ENCODE data around the gene KDM3B. TPM values are rescaled to one million over a fixed set of nuclear protein-coding genes. Genes with fewer than 3 reads are reported as not detected.
"Not testable (repeated sequence)": the region's sequence is repeated elsewhere in the genome, so short reads cannot be mapped to it uniquely, and the experiment has no call there.

KDM3B gene
- total RNA-seq, 2 donors from 2014 or later, result 50.1 to 86.2 TPM

DNA sequence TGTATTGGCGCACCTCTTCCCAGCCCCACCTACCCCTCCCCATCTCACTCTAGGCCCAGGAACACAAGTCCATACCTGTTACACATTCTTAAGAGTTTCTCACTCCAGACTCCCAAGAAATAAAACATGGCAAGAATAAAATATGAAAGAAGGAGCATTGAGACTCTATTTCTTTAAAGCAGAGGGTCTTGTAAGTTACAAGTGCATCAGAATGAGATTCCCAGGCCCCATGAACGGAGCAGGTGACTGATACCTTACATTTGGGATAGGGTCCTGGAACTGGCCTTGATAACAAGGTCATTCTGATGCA lies 118.5 kb downstream of the KDM3B start:
- H3K27ac ChIP-seq, result no peak overlapping the region
- H3K9me3 ChIP-seq, result no peaks in the 10 kb centered on the region

DNA sequence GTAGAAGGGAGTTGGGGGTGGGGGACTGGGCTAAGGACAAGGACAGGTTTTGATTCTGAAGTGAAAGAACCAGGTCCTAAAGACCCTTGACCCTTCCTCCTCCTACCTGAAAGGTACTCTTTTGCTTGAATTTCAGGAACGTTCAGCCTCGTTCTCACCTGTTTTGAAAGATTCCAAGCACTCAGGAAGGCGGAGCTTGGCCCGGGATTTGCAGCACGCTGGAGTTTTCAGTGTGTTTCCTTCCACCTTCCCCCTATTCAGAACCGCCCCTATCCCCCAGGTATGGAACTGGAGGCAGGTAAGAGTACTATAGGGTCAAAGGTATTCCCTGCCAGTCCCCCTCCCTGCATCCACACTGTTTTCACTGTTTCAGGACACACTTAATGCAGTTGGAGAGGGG lies 119.9 kb downstream of the KDM3B start:
- Histone ChIP-seq H3K9me3 (no peaks in the 10 kb centered on the region), H3K36me3 (peaks cover 4% of the 10 kb centered on the region), H3K4me3 (no peak overlapping the region), H3K27ac (no peak overlapping the region), H3K27me3 (replicated peaks; ENCODE audit: insufficient read depth) (no peaks in the 10 kb centered on the region), H3K4me1 (ENCODE audit: control insufficient read depth in 1 of 2, low read depth in 2 of 2) (peaks cover under 1 to 15% of the 10 kb centered on the region in 2 donors)
- DNase-seq (ENCODE audit: low spot score), result no peak
- TF ChIP-seq CTCF (IDR thresholded peaks at IDR 0.05), result no peak
- ATAC-seq (ENCODE audit: insufficient number of reproducible peaks, low FRiP score, low read depth), result no peak

More for the DNA sequence above, 118.5 kb downstream of the KDM3B start:
- TF ChIP-seq CTCF (IDR thresholded peaks at IDR 0.05), result no peak
- Histone ChIP-seq H3K36me3 (peaks cover 8% of the 10 kb centered on the region), H3K27me3 (replicated peaks; ENCODE audit: insufficient read depth) (no peaks in the 10 kb centered on the region), H3K4me3 (no peak overlapping the region), H3K4me1 (ENCODE audit: control insufficient read depth in 1 of 2, low read depth in 2 of 2) (peaks cover 8 to 29% of the 10 kb centered on the region in 2 donors)
- no peak for ATAC-seq (ENCODE audit: insufficient number of reproducible peaks, low FRiP score, low read depth)
- DNase-seq (ENCODE audit: low spot score), result no peak

DNA sequence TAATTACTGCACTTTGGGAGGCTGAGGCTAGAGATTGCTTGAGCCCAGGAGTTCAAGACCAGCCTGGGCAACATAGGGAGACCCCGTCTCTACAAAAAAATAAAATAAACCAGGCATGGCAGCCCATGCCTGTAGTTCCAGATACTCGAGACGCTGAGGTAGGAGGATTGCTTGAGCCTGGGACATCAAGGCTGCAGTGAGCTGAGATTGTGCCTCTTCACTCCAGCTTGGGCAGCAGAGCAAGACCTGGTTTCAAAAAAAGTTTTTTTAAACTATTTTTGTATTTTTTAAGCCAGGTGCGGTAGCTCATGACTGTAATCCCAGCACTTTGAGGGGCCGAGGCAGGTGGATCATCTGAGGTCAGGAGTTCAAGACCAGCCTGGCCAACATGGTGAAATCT lies 120.7 kb downstream of the KDM3B start:
- not testable (repeated sequence) for DNase-seq (ENCODE audit: low spot score); H3K9me3 ChIP-seq; H3K27me3 ChIP-seq (replicated peaks; ENCODE audit: insufficient read depth); H3K4me3 ChIP-seq; ATAC-seq (ENCODE audit: insufficient number of reproducible peaks, low FRiP score, low read depth); H3K4me1 ChIP-seq (ENCODE audit: control insufficient read depth in 1 of 2, low read depth in 2 of 2); H3K27ac ChIP-seq; H3K36me3 ChIP-seq

DNA sequence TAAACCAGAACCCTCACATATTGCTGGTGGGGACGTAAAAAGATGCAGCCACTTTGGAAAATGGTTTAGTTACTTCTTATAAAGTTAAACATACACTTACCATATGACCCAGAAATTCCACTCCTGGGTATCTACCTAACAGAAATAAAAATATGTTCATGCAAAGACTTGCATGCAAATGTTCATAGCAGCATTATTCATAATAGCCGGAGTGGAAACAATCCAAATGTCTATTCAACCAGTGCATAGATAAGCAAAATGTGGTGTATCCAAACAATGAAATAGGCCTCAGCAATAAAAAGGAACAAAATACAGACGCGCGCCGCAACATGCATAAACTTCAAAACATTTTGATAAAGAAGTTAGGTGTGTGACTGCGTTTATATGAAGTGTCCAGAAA lies 124.4 kb downstream of the KDM3B start:
- TF ChIP-seq CTCF (IDR thresholded peaks at IDR 0.05), result no peak

GRCh38 chr5:138482638-138483037 lies 130.2 kb downstream of the KDM3B start:
- no peak for DNase-seq (ENCODE audit: low spot score)
- H3K4me3 ChIP-seq, result no peak overlapping the region
- TF ChIP-seq CTCF (IDR thresholded peaks at IDR 0.05), result no peak

More for the DNA sequence above, 124.4 kb downstream of the KDM3B start:
- H3K27ac ChIP-seq, result no peak overlapping the region
- ATAC-seq (ENCODE audit: insufficient number of reproducible peaks, low FRiP score, low read depth) (no peak), DNase-seq (ENCODE audit: low spot score) (no peak)
- H3K4me3 ChIP-seq, result no peak overlapping the region
- H3K36me3 ChIP-seq, result no peaks in the 10 kb centered on the region
- no peaks in the 10 kb centered on the region for H3K27me3 ChIP-seq (replicated peaks; ENCODE audit: insufficient read depth)
- no peaks in the 10 kb centered on the region for H3K4me1 ChIP-seq (ENCODE audit: control insufficient read depth in 1 of 2, low read depth in 2 of 2)
- no peaks in the 10 kb centered on the region for H3K9me3 ChIP-seq

More at GRCh38 chr5:138482638-138483037, 130.2 kb downstream of the KDM3B start:
- ATAC-seq (ENCODE audit: insufficient number of reproducible peaks, low FRiP score, low read depth), result no peak
- H3K27me3 ChIP-seq (replicated peaks; ENCODE audit: insufficient read depth), result no peaks in the 10 kb centered on the region
- no peaks in the 10 kb centered on the region for H3K36me3 ChIP-seq
- no peaks in the 10 kb centered on the region for H3K9me3 ChIP-seq
- H3K27ac ChIP-seq, result no peak overlapping the region
- no peaks in the 10 kb centered on the region for H3K4me1 ChIP-seq (ENCODE audit: control insufficient read depth in 1 of 2, low read depth in 2 of 2)

Other genes with a start within 250 kb of the KDM3B start
- 1 to 10 TPM in 1 of 2 donors, not detected in 1; 3.8 TPM for gene NME5, start 213.3 kb upstream of the KDM3B start, total RNA-seq
- gene BRD8, start 174.1 kb upstream of the KDM3B start, total RNA-seq, result 10 to 100 TPM; 34.7 to 71.7 TPM
- gene KIF20A, start 173.6 kb upstream of the KDM3B start, total RNA-seq, result 1 to 10 TPM in 1 of 2 donors, under 1 TPM in 1; 0.78 to 1.1 TPM
- gene CDC23, start 139.4 kb upstream of the KDM3B start, total RNA-seq, result 10 to 100 TPM; 13.5 to 17.7 TPM
- under 1 TPM in 1 of 2 donors, not detected in 1; 0.27 TPM for gene GFRA3, start 78.1 kb upstream of the KDM3B start, total RNA-seq
- gene CDC25C, start 20.9 kb upstream of the KDM3B start, total RNA-seq, result not detected
- gene FAM53C, start 14.4 kb upstream of the KDM3B start, total RNA-seq, result 10 to 100 TPM; 22.6 to 24.9 TPM
- gene REEP2, start 86.4 kb downstream of the KDM3B start, total RNA-seq, result 10 to 100 TPM in 1 of 2 donors, 1 to 10 TPM in 1; 8.9 to 11.5 TPM
- gene EGR1, start 112.8 kb downstream of the KDM3B start, total RNA-seq, result 100 to 1,000 TPM in 1 of 2 donors, 10 to 100 TPM in 1; 98.3 to 340 TPM
- gene ETF1, start 190.6 kb downstream of the KDM3B start, total RNA-seq, result 100 to 1,000 TPM in 1 of 2 donors, 10 to 100 TPM in 1; 67.6 to 115 TPM
- 100 to 1,000 TPM; 202 to 294 TPM for gene HSPA9, start 222.7 kb downstream of the KDM3B start, total RNA-seq